DOHH2 (cell line): ENCODE data around the gene TGFBRAP1.
A peak's percentile ranks its signal among the peaks of the same experiment; 100 is the strongest.

ENCODE experiments used
- H3F3A ChIP-seq: fragments of 200-600 bp; sonication (generic), shearing (Covaris generic); 2 replicates; pipeline ENCODE4 v1.6.0; 2016; ENCODE audit warnings: antibody characterized with exemption, mild to moderate bottlenecking; ENCODE audit not compliant: control insufficient read depth, insufficient read depth
- H3K27ac ChIP-seq: fragments of 200-600 bp; sonication (generic); 2 replicates; pipeline ENCODE4 v1.5.1; 2014; ENCODE audit warnings: low read depth, mild to moderate bottlenecking, low read length, moderate library complexity
- H3K27me3 ChIP-seq: fragments of 200-600 bp; sonication (generic); 2 replicates; pipeline ENCODE4 v1.6.1; 2014; ENCODE audit warnings: mild to moderate bottlenecking, low read length, mixed read lengths; ENCODE audit not compliant: control insufficient read depth
- H3K36me3 ChIP-seq: fragments of 200-600 bp; sonication (generic); 2 replicates; pipeline ENCODE4 v1.6.1; 2014; ENCODE audit warnings: mild to moderate bottlenecking, low read length, moderate library complexity, mixed read lengths; ENCODE audit not compliant: control insufficient read depth
- H3K4me1 ChIP-seq: fragments of 200-600 bp; sonication (generic); 2 replicates; pipeline ENCODE4 v1.6.1; 2014; ENCODE audit warnings: mild to moderate bottlenecking, low read length, mixed read lengths; ENCODE audit not compliant: control insufficient read depth
- H3K4me2 ChIP-seq: fragments of 200-600 bp; sonication (generic); 2 replicates; pipeline ENCODE4 v1.6.0; 2014; ENCODE audit warnings: mild to moderate bottlenecking, low read length, moderate library complexity
- H3K4me3 ChIP-seq: fragments of 200-600 bp; sonication (generic); 2 replicates; pipeline ENCODE4 v1.5.1; 2014; ENCODE audit warnings: mild to moderate bottlenecking, low read length, mixed read lengths
- H3K79me2 ChIP-seq: fragments of 200-600 bp; sonication (generic); 2 replicates; pipeline ENCODE4 v1.6.1; 2014; ENCODE audit warnings: mild to moderate bottlenecking, low read length, mixed read lengths; ENCODE audit not compliant: control insufficient read depth
- H3K9me2 ChIP-seq: fragments of 200-600 bp; sonication (generic); replicated peaks from 2 replicates; pipeline ENCODE4 v1.6.1; 2014; ENCODE audit warnings: mild to moderate bottlenecking, low read length, mixed read lengths; ENCODE audit not compliant: control insufficient read depth
- H3K9me3 ChIP-seq: fragments of 200-600 bp; sonication (generic); 2 replicates; pipeline ENCODE4 v1.6.1; 2014; ENCODE audit warnings: antibody characterized with exemption, low read length, mixed read lengths; ENCODE audit not compliant: control insufficient read depth, insufficient read depth
- H4K20me1 ChIP-seq: fragments of 200-600 bp; sonication (generic); 2 replicates; pipeline ENCODE4 v1.6.0; 2014; ENCODE audit warnings: low read depth, mild to moderate bottlenecking, antibody characterized with exemption, low read length, moderate library complexity; ENCODE audit not compliant: control insufficient read depth, insufficient read depth
- CTCF ChIP-seq: fragments of 200-600 bp; sonication (generic); IDR thresholded peaks from one replicate; pipeline ENCODE4 v1.5.1; 2014; ENCODE audit warnings: antibody characterized with exemption, mild to moderate bottlenecking, low read depth, low read length; ENCODE audit not compliant: poor library complexity, severe bottlenecking
- EZH2phosphoT487 ChIP-seq: fragments of 200-600 bp; sonication (generic); IDR thresholded peaks from 2 replicates; pipeline ENCODE4 v1.6.1; 2017; ENCODE audit warnings: borderline replicate concordance, mild to moderate bottlenecking, antibody characterized with exemption, low read length, moderate library complexity, mixed read lengths

Gene TGFBRAP1

DNA sequence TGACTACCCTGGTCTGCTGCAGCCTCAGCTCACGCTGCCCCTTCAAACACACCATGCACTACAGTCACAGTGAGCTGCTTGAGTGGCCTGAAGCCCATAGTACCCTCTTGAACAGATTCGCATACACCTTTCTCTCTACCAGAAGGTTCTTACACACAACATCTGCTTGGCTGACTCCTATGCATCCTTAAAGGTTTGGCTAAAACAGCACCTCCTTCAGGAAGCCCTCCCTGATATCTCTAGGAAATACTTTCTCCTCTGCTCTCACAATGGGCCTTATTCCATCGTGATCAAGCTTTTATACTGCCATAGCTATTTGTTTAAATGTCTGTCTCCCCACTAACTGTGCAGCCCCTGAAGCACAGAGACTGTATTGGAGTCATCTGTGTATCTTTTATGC lies 31.5 kb downstream of the TGFBRAP1 start:
- Histone ChIP-seq H3K36me3 (peaks cover 68% of the 10 kb centered on the region), H3K4me1 (no peaks in the 10 kb centered on the region), H3K27ac (no peak overlapping the region)

GRCh38 chr2:105297216-105297615 lies 32.3 kb downstream of the TGFBRAP1 start:
- Histone ChIP-seq H3K79me2 (peaks cover 33% of the 10 kb centered on the region), H3K27me3 (no peaks in the 10 kb centered on the region), H3F3A (no peaks in the 10 kb centered on the region; the same call in 1 of the 2 replicates), H3K36me3 (peaks cover 70% of the 10 kb centered on the region), H3K4me1 (no peaks in the 10 kb centered on the region), H3K4me3 (no peak overlapping the region), H3K27ac (no peak overlapping the region), H3K9me3 (no peaks in the 10 kb centered on the region), H4K20me1 (peaks cover 10% of the 10 kb centered on the region; the same call in 1 of the 2 replicates), H3K9me2 (no peaks in the 10 kb centered on the region), H3K4me2 (no peak overlapping the region)
- TF ChIP-seq EZH2phosphoT487: no peak

More for the DNA sequence above, 31.5 kb downstream of the TGFBRAP1 start:
- Histone ChIP-seq H3K9me3 (no peaks in the 10 kb centered on the region), H4K20me1 (peaks cover 10% of the 10 kb centered on the region; the same call in 1 of the 2 replicates), H3K79me2 (peaks cover 41% of the 10 kb centered on the region), H3K27me3 (no peaks in the 10 kb centered on the region), H3F3A (no peaks in the 10 kb centered on the region; the same call in 1 of the 2 replicates), H3K9me2 (no peaks in the 10 kb centered on the region), H3K4me3 (no peak overlapping the region), H3K4me2 (no peak overlapping the region)
- no peak for TF ChIP-seq EZH2phosphoT487
- no peak for TF ChIP-seq CTCF

- Histone ChIP-seq H3F3A (no peaks in the 10 kb centered on the region; the same call in 1 of the 2 replicates), H3K4me3 (no peak overlapping the region), H4K20me1 (peaks cover 10% of the 10 kb centered on the region; the same call in 1 of the 2 replicates), H3K9me2 (no peaks in the 10 kb centered on the region), H3K27ac (no peak overlapping the region), H3K27me3 (no peaks in the 10 kb centered on the region), H3K4me1 (no peaks in the 10 kb centered on the region), H3K4me2 (no peak overlapping the region), H3K36me3 (peaks cover 77% of the 10 kb centered on the region), H3K9me3 (no peaks in the 10 kb centered on the region), H3K79me2 (peaks cover 24% of the 10 kb centered on the region)
- no peak for TF ChIP-seq CTCF
- TF ChIP-seq EZH2phosphoT487: no peak
These were observed 33.4 kb downstream of the TGFBRAP1 start for GRCh38 chr2:105296017-105296611.

DNA sequence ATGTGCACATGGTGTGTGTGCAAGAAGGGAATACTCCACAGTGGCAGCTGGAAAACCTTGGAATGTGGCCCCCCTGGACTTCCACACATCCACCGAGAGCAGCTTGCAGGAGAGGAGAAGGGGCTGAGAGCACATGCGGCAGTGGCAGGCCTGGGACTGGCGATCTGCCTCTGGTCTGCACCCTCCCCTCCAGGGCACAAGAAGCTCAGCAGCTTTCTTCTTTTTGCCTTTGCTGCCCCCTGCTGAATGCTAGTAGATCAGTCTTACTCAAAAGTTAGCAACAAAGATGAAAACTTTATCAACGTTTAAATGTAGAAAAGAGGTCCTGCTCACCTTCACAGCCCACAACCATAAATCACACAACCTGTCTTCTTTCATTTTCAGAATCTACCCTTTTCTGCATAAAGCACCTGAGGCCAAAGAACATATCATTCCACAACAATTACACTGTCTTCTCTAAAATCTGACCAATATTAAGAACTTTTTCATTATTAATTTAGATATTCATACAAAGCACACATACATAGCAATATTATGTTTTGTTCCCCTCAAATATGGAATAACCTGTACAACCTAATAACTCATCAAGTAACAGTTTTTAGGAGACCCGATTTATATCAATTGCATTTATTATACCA lies 34.6 kb downstream of the TGFBRAP1 start:
- Histone ChIP-seq H3K27me3 (no peaks in the 10 kb centered on the region), H3K27ac (no peak overlapping the region), H3K4me3 (no peak overlapping the region), H3K36me3 (peaks cover 85% of the 10 kb centered on the region), H3K4me1 (no peaks in the 10 kb centered on the region), H3K9me3 (no peaks in the 10 kb centered on the region), H4K20me1 (peaks cover 8% of the 10 kb centered on the region; the same call in 1 of the 2 replicates), H3K4me2 (no peak overlapping the region), H3F3A (no peaks in the 10 kb centered on the region; the same call in 1 of the 2 replicates), H3K9me2 (no peaks in the 10 kb centered on the region), H3K79me2 (peaks cover 14% of the 10 kb centered on the region)
- TF ChIP-seq EZH2phosphoT487 (no peak), CTCF (peak; percentile 64)
